ENCODE measurements around the gene MERTK. TPM values are rescaled to one million over a fixed set of nuclear protein-coding genes. Genes with fewer than 3 reads are reported as not detected.

Gene MERTK
- total and polyA plus RNA-seq, 2 of the 13 experiments (the other 11 are each of a cell fraction or from before 2014, with no cell fraction given) = 37.3 to 44.7 TPM

DNA sequence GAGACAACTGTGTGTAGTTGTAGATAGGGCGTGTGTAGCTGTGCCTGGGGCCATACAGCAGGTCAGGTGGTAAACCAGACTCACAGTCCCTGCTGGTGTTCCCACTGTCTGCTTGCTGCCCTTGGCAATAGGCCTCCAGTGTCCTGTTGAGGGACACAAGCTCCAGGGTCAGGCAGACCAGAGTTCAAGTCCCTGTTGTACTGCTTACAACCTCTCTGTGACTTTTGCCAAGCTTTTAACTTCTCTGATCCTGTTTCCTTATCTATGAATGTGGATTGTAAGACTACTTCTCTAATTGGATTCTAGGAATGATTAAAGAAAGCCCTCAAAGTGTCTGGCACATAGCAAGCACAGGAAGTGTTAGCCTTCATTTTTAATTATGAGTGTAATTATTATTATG is 68.6 kb downstream of the MERTK start:
- H3K4me1 ChIP-seq (ENCODE audit: insufficient read depth, low read length) = peaks cover 36% of the 10 kb centered on the region
- peak; percentile 40; the same call in 1 of the 3 replicates for ATAC-seq
- 100% methylated on average over 1 of the region's 1 CpG for WGBS (ENCODE audit: low lambda C conversion rate)
- no peak for DNase-seq (ENCODE audit: low spot score)
- H3K36me3 ChIP-seq (replicated peaks in 1 of 2; ENCODE audit: control insufficient read depth in 1 of 2, insufficient read depth in 2 of 2, low read length in 2 of 2) = peaks cover 13 to 63% of the 10 kb centered on the region in 2 experiments
- ChIA-PET CTCF (ENCODE audit: low intra/inter-chr PET ratio, low total read pairs) (no interaction called here), POLR2A (no interaction called here)
- in situ Hi-C loops (cut with HindIII; ENCODE audit: extremely low pct_ligation_motif_present, low pct_unique_long_range_greater_than_20kb) (no loop called here), intact Hi-C loops (cut with micrococcal nuclease; ENCODE audit: unreplicated experiment) (no loop called here)
- no peak overlapping the region for H3K9ac ChIP-seq (ENCODE audit: insufficient read depth, low read depth, low read length)
- no peak overlapping the region for H3K4me3 ChIP-seq (replicated peaks in 1 of 3; ENCODE audit: insufficient read depth in 1 of 3, low read depth in 2 of 3, low read length in 3 of 3)
- FAIRE-seq = no peak
- H3K79me2 ChIP-seq (ENCODE audit: insufficient read depth, low read length) = no peaks in the 10 kb centered on the region
- no peaks in the 10 kb centered on the region for H3K9me3 ChIP-seq (ENCODE audit: low read length)
- no peak overlapping the region for H2AFZ ChIP-seq (ENCODE audit: low read length)
- no peak overlapping the region for H3K27ac ChIP-seq (ENCODE audit: extremely low read length, insufficient read depth, low read length)
- no peaks in the 10 kb centered on the region for H3K27me3 ChIP-seq (ENCODE audit: control insufficient read depth in 1 of 2, insufficient read depth in 2 of 2, low read length in 2 of 2)
- H3K4me2 ChIP-seq (ENCODE audit: low read depth, low read length) = no peak overlapping the region
- BruUV-seq (replicated peaks) = no TSS peak
- TF ChIP-seq ZNF768 (CRISPR knock-in tag; IDR thresholded peaks at IDR 0.05) (peak; percentile 69), FIP1L1 (IDR thresholded peaks at IDR 0.05; ENCODE audit: borderline replicate concordance, insufficient read depth, low read depth, low read length) (no peak), RFX5 (IDR thresholded peaks at IDR 0.05; ENCODE audit: low read depth, low read length) (no peak), IRX3 (CRISPR knock-in tag; IDR thresholded peaks at IDR 0.05; ENCODE audit: borderline replicate concordance, low read depth) (no peak), RARG (CRISPR knock-in tag; IDR thresholded peaks at IDR 0.05; ENCODE audit: low read depth) (no peak)
- H4K20me1 ChIP-seq (ENCODE audit: insufficient read depth, low read length) = no peaks in the 10 kb centered on the region

DNA sequence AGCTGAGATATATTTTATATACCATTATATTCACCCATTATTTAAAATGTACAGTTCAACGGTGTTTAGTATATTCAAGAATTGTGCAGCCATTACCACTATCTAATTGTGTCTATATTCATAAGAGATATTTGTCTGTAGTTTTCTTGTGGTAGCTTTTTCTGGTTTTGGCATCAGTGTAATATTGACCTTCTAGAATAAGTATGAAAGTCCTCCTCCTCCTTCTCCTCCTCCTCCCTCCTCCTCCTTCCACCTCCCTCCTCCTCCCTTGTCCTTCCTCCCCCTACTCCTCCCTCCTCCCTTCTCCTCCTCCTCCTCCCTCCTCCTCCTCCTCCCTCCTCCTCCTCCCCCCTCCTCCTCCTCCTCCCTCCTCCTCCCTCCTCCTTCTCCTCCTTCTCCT is 72.0 kb downstream of the MERTK start:
- TF ChIP-seq SP140L (CRISPR knock-in tag; IDR thresholded peaks at IDR 0.05; ENCODE audit: borderline replicate concordance) = no peak
- peak; percentile 93 for TF ChIP-seq HNRNPK (IDR thresholded peaks at IDR 0.05; ENCODE audit: low read depth, low read length, poor library complexity, severe bottlenecking)
- no peak for TF ChIP-seq SMYD3 (CRISPR knock-in tag; IDR thresholded peaks at IDR 0.05)
- TF ChIP-seq PCBP2 (optimal IDR thresholded peaks at IDR 0.05; ENCODE audit: low read depth, low read length, poor library complexity, severe bottlenecking) = peak; percentile 59
- Histone ChIP-seq H3K36me3 (replicated peaks in 1 of 2; ENCODE audit: control insufficient read depth in 1 of 2, insufficient read depth in 2 of 2, low read length in 2 of 2) (peaks cover 21 to 72% of the 10 kb centered on the region in 2 experiments), H3K9ac (ENCODE audit: insufficient read depth, low read depth, low read length) (no peak overlapping the region), H3K27ac (ENCODE audit: extremely low read length, insufficient read depth, low read length) (no peak overlapping the region), H3K4me3 (replicated peaks in 1 of 3; ENCODE audit: insufficient read depth in 1 of 3, low read depth in 2 of 3, low read length in 3 of 3) (no peak overlapping the region), H3K79me2 (ENCODE audit: insufficient read depth, low read length) (no peaks in the 10 kb centered on the region), H3K27me3 (ENCODE audit: control insufficient read depth in 1 of 2, insufficient read depth in 2 of 2, low read length in 2 of 2) (no peaks in the 10 kb centered on the region), H3K4me2 (ENCODE audit: low read depth, low read length) (no peak overlapping the region), H4K20me1 (ENCODE audit: insufficient read depth, low read length) (no peaks in the 10 kb centered on the region), H3K4me1 (ENCODE audit: insufficient read depth, low read length) (peaks cover 29% of the 10 kb centered on the region), H3K9me3 (ENCODE audit: low read length) (no peaks in the 10 kb centered on the region), H2AFZ (ENCODE audit: low read length) (no peak overlapping the region)
- POLR2A ChIA-PET = no interaction called here
- no peak for ATAC-seq
- FAIRE-seq = no peak
- intact Hi-C loops (cut with micrococcal nuclease; ENCODE audit: unreplicated experiment) = no loop called here
- WGBS (ENCODE audit: low lambda C conversion rate) = 97% methylated on average over 1 of the region's 1 CpG
- CTCF ChIA-PET (ENCODE audit: low intra/inter-chr PET ratio, low total read pairs) = no interaction called here
- in situ Hi-C loops (cut with HindIII; ENCODE audit: extremely low pct_ligation_motif_present, low pct_unique_long_range_greater_than_20kb) = no loop called here
- DNase-seq (ENCODE audit: low spot score) = no peak
- no TSS peak for BruUV-seq (replicated peaks)
